GM18520 (cell line): Measurements from ENCODE around the gene NLRP1.
A peak's percentile ranks its signal among the peaks of the same experiment; 100 is the strongest.

Experiments used
- ATAC-seq: cut with Tn5 transposase; IDR thresholded peaks from one replicate; pipeline ENCODE4 v1.9.1; 2021; ENCODE audit not compliant: unreplicated experiment

Gene NLRP1

DNA sequence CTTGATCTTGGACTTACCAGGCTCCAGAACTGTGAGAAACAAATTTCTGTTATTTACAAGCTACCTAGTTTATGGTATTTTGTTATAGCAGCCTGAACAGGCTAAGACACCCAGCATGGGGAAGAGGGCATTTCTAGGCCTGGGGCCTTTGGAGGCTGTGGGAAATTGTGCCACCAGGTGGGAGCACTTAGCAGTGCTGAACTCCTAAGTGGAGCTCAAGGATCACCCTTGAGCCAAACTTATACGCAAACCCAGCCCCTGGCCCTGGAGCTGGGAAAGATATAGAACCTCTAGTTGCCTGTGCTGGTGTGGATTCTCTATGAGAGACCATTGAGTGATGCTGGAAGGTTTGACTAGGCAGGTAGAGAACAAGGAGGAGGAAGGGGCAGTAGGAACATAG is 61.8 kb downstream of the NLRP1 start:
- ATAC-seq = no peak

DNA sequence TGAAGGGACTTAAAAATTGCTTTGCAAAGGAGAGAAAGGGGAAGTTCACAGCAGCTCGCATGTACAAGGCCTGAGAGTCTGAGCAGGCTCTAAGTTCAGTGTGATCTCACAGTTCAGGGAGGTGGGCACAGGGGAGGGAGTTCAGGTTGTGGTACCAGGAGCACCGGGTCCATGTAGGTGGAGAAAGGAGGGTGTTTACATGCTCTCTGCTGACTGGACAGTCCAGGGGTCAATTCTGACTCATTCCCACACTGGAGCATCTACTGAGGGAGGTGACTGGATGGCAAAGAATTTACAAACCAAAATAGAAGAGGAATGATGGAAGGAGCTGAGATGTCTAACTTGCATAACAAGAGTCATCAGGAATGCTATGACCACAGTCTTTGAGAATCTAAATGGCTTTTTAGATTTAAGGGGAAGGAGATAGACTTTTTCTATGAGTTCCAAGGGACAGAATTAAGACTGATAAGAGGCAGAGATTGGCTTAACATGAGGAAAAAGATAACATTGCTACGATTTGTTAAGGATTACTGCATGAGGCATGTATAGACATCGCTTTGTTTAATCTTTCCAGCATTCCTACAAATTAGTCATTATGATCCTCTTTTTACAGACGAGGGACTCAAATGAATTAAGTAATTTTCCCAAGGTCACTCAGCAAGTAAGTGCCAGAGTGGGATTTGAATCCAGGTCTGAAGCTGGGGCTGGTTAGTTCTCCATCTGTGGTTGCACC is 68.1 kb downstream of the NLRP1 start:
- ATAC-seq = no peak

- ATAC-seq = no peak
These were observed 69.3 kb downstream of the NLRP1 start for GRCh38 chr17:5514976-5515375.

GRCh38 chr17:5513628-5514027 is 70.7 kb downstream of the NLRP1 start:
- no peak for ATAC-seq

DNA sequence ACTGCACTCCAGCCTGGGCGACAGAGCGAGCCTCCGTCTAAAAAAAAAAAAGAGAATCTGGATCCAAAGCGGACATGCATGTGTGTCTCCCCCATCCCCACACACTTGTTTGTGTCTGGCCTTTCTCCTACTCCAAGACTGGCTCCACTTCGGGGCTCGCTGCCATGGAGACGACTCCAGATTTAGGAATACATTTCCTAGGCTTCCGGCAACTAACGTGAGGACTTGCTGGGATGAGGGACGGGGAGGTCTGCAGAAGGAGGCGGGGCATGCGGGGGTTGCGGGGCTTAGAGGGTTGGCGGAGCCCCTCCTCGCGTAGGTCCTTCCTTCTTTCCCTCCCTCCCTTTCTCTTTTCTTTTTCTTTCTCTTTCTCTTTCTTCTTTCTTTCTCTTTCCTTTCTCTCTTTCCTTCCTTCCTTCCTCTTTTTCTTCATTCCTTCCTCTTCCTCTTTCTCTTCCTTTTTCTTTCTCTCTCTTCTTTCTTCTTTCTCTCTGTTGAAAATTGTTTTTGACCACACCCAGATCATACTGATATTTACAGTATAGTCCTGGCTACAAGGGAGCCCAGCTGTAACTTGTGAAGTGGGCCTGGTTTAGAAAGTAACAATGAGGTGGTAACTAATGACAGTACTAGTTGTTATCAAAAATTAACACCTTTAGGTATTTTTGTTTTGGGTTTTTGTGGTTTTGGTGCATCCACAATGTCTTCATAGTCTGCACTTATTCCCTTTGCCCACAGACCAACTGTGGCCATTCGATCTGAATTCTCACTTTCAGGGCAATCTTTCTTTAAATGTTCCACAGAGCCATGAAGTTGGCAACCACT is 72.7 kb downstream of the NLRP1 start:
- ATAC-seq = no peak

DNA sequence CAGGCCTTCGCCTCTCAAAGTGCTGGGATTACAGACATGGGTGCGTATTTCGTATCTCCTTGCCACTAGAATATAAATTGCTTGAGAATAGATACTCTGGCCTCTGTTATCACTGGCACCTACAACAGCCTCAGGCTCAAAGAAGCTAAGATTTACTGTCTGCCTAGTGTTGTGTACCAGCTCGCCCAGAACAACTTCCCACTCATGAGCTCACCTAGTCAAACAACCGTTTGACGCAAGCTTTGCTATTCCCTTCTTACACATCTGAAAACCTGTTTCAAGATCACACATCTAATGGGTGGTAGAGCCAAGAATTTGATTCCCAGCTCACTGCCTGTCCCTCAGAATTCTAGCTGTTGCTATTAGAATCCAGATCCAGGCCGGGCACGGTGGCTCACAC is 73.5 kb downstream of the NLRP1 start:
- ATAC-seq = no peak

DNA sequence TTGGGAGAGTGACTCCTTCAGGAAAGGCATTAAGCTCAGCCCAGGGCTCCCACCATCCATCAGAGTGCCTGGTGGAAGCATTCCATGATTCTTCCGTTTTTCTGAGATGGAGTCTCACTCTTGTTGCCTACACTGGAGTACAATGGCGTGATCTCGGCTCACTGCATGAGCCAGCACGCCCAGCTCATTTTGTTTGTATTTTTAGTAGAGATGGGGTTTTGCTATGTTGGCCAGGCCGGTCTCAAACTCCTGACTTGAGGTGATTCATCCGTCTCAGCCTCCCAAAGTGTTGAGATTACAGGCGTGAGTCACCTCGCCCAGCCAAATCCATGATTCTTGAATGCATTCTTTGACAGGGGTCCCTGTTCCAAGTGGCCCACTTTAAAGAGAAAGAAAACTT is 74.8 kb downstream of the NLRP1 start:
- ATAC-seq = no peak

GRCh38 chr17:5508810-5509209 is 75.5 kb downstream of the NLRP1 start:
- ATAC-seq = no peak

- no peak for ATAC-seq
These were observed 78.0 kb downstream of the NLRP1 start for GRCh38 chr17:5506307-5506706.

- no peak for ATAC-seq
These were observed 81.8 kb downstream of the NLRP1 start for GRCh38 chr17:5502552-5502951.

- no peak for ATAC-seq
These were observed 82.6 kb downstream of the NLRP1 start for GRCh38 chr17:5501685-5502084.

GRCh38 chr17:5500589-5501391 is 83.5 kb downstream of the NLRP1 start:
- no peak for ATAC-seq

- no peak for ATAC-seq
These were observed 84.1 kb downstream of the NLRP1 start for GRCh38 chr17:5500247-5500588.

GRCh38 chr17:5499476-5500231 is 84.7 kb downstream of the NLRP1 start:
- no peak for ATAC-seq

GRCh38 chr17:5492970-5493369 is 91.3 kb downstream of the NLRP1 start:
- ATAC-seq = no peak

DNA sequence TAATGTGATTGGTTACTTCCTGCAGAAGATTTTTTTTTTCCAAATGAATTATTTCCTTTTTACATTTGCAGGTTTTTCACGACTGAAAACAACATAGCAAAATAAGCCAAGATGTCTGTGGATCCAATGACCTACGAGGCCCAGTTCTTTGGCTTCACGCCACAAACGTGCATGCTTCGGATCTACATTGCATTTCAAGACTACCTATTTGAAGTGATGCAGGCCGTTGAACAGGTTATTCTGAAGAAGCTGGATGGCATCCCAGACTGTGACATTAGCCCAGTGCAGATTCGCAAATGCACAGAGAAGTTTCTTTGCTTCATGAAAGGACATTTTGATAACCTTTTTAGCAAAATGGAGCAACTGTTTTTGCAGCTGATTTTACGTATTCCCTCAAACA is 95.6 kb downstream of the NLRP1 start:
- ATAC-seq = no peak

GRCh38 chr17:5486206-5487124 is 97.8 kb downstream of the NLRP1 start, which contains the start of gene MIS12:
Gene MIS12 (plus strand): TSS chr17:5486566. CDS start chr17:5488863, 2,297 bp downstream.
- ATAC-seq = peak; percentile 78

GRCh38 chr17:5485270-5486205 is 98.8 kb downstream of the NLRP1 start, which contains the start of gene DERL2:
Gene DERL2 (minus strand): TSS chr17:5486178. CDS start chr17:5486161, 17 bp downstream.
- ATAC-seq = peak; percentile 2

DNA sequence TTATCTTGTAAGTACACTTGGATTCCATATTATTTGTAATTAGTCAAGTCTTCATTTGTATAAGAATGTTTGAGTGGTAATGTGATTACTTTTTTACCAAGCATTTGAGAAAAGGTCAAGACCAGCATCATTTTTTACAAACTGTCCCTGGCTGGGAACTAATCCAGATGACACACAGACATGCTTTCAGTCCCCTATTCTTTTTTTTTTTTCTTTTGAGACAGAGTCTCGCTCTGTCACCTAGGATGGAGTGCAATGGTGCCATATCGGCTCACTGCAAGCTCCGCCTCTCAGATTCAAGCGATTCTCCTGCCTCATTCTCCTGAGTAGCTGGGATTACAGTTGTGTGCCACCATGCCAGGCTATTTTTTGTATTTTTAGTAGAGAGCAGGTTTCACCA is 102.9 kb downstream of the NLRP1 start:
- ATAC-seq = no peak
